ENCODE measurements around the gene OAF. TPM values are rescaled to one million over a fixed set of nuclear protein-coding genes. Genes with fewer than 3 reads are reported as not detected.

The OAF gene
- total and polyA plus RNA-seq, 2 of the 8 experiments (the other 6 are each of a cell fraction or from before 2014, with no cell fraction given), result 1.3 to 1.5 TPM

GRCh38 chr11:120168960-120169681 lies 41.7 kb upstream of the OAF start (continued):
- no peak for TF ChIP-seq CHD7 (IDR thresholded peaks at IDR 0.05; ENCODE audit: insufficient replicate concordance, low read length)
- no peak for TF ChIP-seq RFX5 (IDR thresholded peaks at IDR 0.05; ENCODE audit: borderline replicate concordance, low read depth, low read length)
- no peak for TF ChIP-seq MAFK (IDR thresholded peaks at IDR 0.05; ENCODE audit: low read depth, low read length)
- TF ChIP-seq USF2 (IDR thresholded peaks at IDR 0.05; ENCODE audit: low read length), result no peak
- TF ChIP-seq TEAD4 (IDR thresholded peaks at IDR 0.05; ENCODE audit: low read depth, low read length), result 0 out of 2 replicates have a peak, but pooled peaks have one; percentile 64
- peak; percentile 85; the same call in 1 of the 2 replicates for TF ChIP-seq YY1 (IDR thresholded peaks at IDR 0.05; ENCODE audit: low read depth, low read length)
- no peak; the same call in 1 of the 2 replicates for TF ChIP-seq SUZ12 (IDR thresholded peaks at IDR 0.05; ENCODE audit: low read length)
- no peak for TF ChIP-seq SP4 (IDR thresholded peaks at IDR 0.05; ENCODE audit: low read length)
- no peak for TF ChIP-seq JUN (IDR thresholded peaks at IDR 0.05; ENCODE audit: low read depth, low read length)
- no peak for TF ChIP-seq CHD2 (IDR thresholded peaks at IDR 0.05; ENCODE audit: low read length)

Data from H1 (cell line).